Hippocampal formation (tissue), 2 donors: Measurements from ENCODE around the gene PDGFRB.

Source experiments
- DNase-seq, 2 donors: peaks; one replicate each; lab custom pipeline; 2025; lab: John Stamatoyannopoulos, UW

Gene PDGFRB

GRCh38 chr5:150155258-150156026 is at the start of gene PDGFRB:
PDGFRB (minus strand) TSS chr5:150155845; CDS start chr5:150137047, 18,798 bp downstream.
- DNase-seq = peak; percentile 56 to 67

- no peak for DNase-seq
Observed at GRCh38 chr5:150204590-150204960, 48.9 kb upstream of the PDGFRB start.

- DNase-seq = no peak
Observed at GRCh38 chr5:150203832-150204589, 48.4 kb upstream of the PDGFRB start.

GRCh38 chr5:150202501-150202900 is 46.9 kb upstream of the PDGFRB start:
- no peak for DNase-seq

GRCh38 chr5:150197476-150197875 is 41.8 kb upstream of the PDGFRB start:
- DNase-seq = no peak

GRCh38 chr5:150196986-150197385 is 41.3 kb upstream of the PDGFRB start:
- DNase-seq = no peak

- no peak for DNase-seq
Observed at GRCh38 chr5:150196514-150196913, 40.9 kb upstream of the PDGFRB start.

- DNase-seq = no peak
Observed at GRCh38 chr5:150195736-150196485, 40.3 kb upstream of the PDGFRB start.

GRCh38 chr5:150192462-150192861 is 36.8 kb upstream of the PDGFRB start:
- DNase-seq = no peak

- DNase-seq = no peak
Observed at GRCh38 chr5:150190987-150191386, 35.3 kb upstream of the PDGFRB start.

GRCh38 chr5:150190503-150190979 is 34.9 kb upstream of the PDGFRB start:
- no peak for DNase-seq

GRCh38 chr5:150189728-150190502 is 34.3 kb upstream of the PDGFRB start, which contains the start of gene SLC6A7:
SLC6A7 (plus strand) TSS chr5:150190062; CDS start chr5:150190328, 266 bp downstream.
- no peak for DNase-seq

- no peak for DNase-seq
Observed at GRCh38 chr5:150189326-150189725, 33.7 kb upstream of the PDGFRB start.

- no peak for DNase-seq
Observed at GRCh38 chr5:150188146-150188842, 32.6 kb upstream of the PDGFRB start.

- DNase-seq = no peak
Observed at GRCh38 chr5:150186897-150187296, 31.3 kb upstream of the PDGFRB start.

GRCh38 chr5:150186137-150186536 is 30.5 kb upstream of the PDGFRB start:
- no peak for DNase-seq

- DNase-seq = no peak
Observed at GRCh38 chr5:150184990-150185912, 29.6 kb upstream of the PDGFRB start.

- DNase-seq = no peak
Observed at GRCh38 chr5:150184006-150184405, 28.4 kb upstream of the PDGFRB start.

GRCh38 chr5:150183436-150183835 is 27.8 kb upstream of the PDGFRB start:
- DNase-seq = no peak

GRCh38 chr5:150182774-150183173 is 27.1 kb upstream of the PDGFRB start:
- no peak for DNase-seq
